Mesendoderm (in vitro differentiated cells): ENCODE measurements around the gene TMCO4.

Experiments
- DNase-seq: peaks from one replicate; pipeline ENCODE4 v3.0.0; 2013
- H2AK5ac ChIP-seq: 2 replicates; pipeline ENCODE4 v1.6.1; 2013; ENCODE audit warnings: low read length, inconsistent platforms
- H2BK120ac ChIP-seq: 2 replicates; pipeline ENCODE4 v1.6.1; 2013; ENCODE audit warnings: low read depth, mild to moderate bottlenecking, low read length, moderate library complexity, mixed read lengths
- H2BK15ac ChIP-seq: replicated peaks from 2 replicates; pipeline ENCODE4 v1.6.1; 2013; ENCODE audit warnings: low read depth, mild to moderate bottlenecking, moderate library complexity
- H2BK5ac ChIP-seq: 2 replicates; pipeline ENCODE4 v1.6.1; 2013; ENCODE audit warnings: low read length, inconsistent platforms
- H3K18ac ChIP-seq: 2 replicates; pipeline ENCODE4 v1.6.1; 2013; ENCODE audit warnings: mild to moderate bottlenecking, low read length, mixed read lengths
- H3K23ac ChIP-seq: one replicate; pipeline ENCODE4 v1.6.1; 2013; ENCODE audit warnings: low read length
- H3K27ac ChIP-seq: 2 replicates; pipeline ENCODE4 v1.5.1; 2013; ENCODE audit warnings: low read depth, mild to moderate bottlenecking, inconsistent platforms, low read length, moderate library complexity
- H3K27me3 ChIP-seq: 2 replicates; pipeline ENCODE4 v1.6.1; 2013; ENCODE audit warnings: low read length, control low read depth, mild to moderate bottlenecking, inconsistent platforms; ENCODE audit not compliant: insufficient read depth, poor library complexity
- H3K36me3 ChIP-seq: 2 replicates; pipeline ENCODE4 v1.6.1; 2013; ENCODE audit warnings: low read length, inconsistent platforms; ENCODE audit not compliant: control insufficient read depth, insufficient read depth
- H3K4ac ChIP-seq: one replicate; pipeline ENCODE4 v1.6.1; 2013; ENCODE audit warnings: low read depth, mild to moderate bottlenecking, low read length, moderate library complexity
- H3K4me1 ChIP-seq: 2 replicates; pipeline ENCODE4 v1.6.1; 2013; ENCODE audit warnings: low read depth, low read length, inconsistent platforms; ENCODE audit not compliant: control insufficient read depth
- H3K4me2 ChIP-seq: 2 replicates; pipeline ENCODE4 v1.6.1; 2013; ENCODE audit warnings: low read length
- H3K4me3 ChIP-seq: 2 replicates; pipeline ENCODE4 v1.5.1; 2013; ENCODE audit warnings: mild to moderate bottlenecking, low read length
- H3K56ac ChIP-seq: one replicate; pipeline ENCODE4 v1.6.1; 2013; ENCODE audit warnings: low read length
- H3K79me1 ChIP-seq: 2 replicates; pipeline ENCODE4 v1.6.1; 2013; ENCODE audit warnings: low read length, inconsistent platforms
- H3K79me2 ChIP-seq: 2 replicates; pipeline ENCODE4 v1.6.1; 2013; ENCODE audit warnings: mild to moderate bottlenecking, low read length; ENCODE audit not compliant: control insufficient read depth, insufficient read depth
- H3K9ac ChIP-seq: 2 replicates; pipeline ENCODE4 v1.6.1; 2013; ENCODE audit warnings: low read length, inconsistent platforms
- H4K5ac ChIP-seq: one replicate; pipeline ENCODE4 v1.6.1; 2013; ENCODE audit warnings: low read length
- H4K8ac ChIP-seq: one replicate; pipeline ENCODE4 v1.6.1; 2013; ENCODE audit warnings: low read depth, mild to moderate bottlenecking, control low read depth, low read length, moderate library complexity
- WGBS: extraction: QIAGEN DNeasy Blood & Tissue Kit; methylation state at CpG from one replicate; pipeline ENCODE4 v1.1.7; 2013; ENCODE audit warnings: low lambda C conversion rate, missing lambda C conversion rate; ENCODE audit not compliant: insufficient coverage; ENCODE audit errors: extremely low coverage; 5-methylcytosine and 5-hydroxymethylcytosine counted together

TMCO4 gene

GRCh38 chr1:19703280-19703679 is 96.4 kb downstream of the TMCO4 start:
- H3K4me3 ChIP-seq = no peak overlapping the region
- no peaks in the 10 kb centered on the region for H3K79me2 ChIP-seq
- H3K36me3 ChIP-seq = no peaks in the 10 kb centered on the region
- H3K18ac ChIP-seq = no peak overlapping the region
- no peak for DNase-seq
- no peak overlapping the region for H3K9ac ChIP-seq
- no peaks in the 10 kb centered on the region for H3K4me1 ChIP-seq
- H3K27ac ChIP-seq = no peak overlapping the region
- H3K4ac ChIP-seq = no peak overlapping the region
- no peak overlapping the region for H3K4me2 ChIP-seq
- H2BK15ac ChIP-seq = no peak overlapping the region
- H3K79me1 ChIP-seq = no peaks in the 10 kb centered on the region
- no peak overlapping the region for H4K8ac ChIP-seq
- no peak overlapping the region for H4K5ac ChIP-seq
- H3K23ac ChIP-seq = no peak overlapping the region
- H2BK5ac ChIP-seq = no peak overlapping the region
- no peaks in the 10 kb centered on the region for H3K27me3 ChIP-seq
- no peak overlapping the region for H3K56ac ChIP-seq
- no peak overlapping the region for H2AK5ac ChIP-seq
- H2BK120ac ChIP-seq = no peak overlapping the region
- WGBS = no CpG with 5 or more reads among the region's 3 CpGs

DNA sequence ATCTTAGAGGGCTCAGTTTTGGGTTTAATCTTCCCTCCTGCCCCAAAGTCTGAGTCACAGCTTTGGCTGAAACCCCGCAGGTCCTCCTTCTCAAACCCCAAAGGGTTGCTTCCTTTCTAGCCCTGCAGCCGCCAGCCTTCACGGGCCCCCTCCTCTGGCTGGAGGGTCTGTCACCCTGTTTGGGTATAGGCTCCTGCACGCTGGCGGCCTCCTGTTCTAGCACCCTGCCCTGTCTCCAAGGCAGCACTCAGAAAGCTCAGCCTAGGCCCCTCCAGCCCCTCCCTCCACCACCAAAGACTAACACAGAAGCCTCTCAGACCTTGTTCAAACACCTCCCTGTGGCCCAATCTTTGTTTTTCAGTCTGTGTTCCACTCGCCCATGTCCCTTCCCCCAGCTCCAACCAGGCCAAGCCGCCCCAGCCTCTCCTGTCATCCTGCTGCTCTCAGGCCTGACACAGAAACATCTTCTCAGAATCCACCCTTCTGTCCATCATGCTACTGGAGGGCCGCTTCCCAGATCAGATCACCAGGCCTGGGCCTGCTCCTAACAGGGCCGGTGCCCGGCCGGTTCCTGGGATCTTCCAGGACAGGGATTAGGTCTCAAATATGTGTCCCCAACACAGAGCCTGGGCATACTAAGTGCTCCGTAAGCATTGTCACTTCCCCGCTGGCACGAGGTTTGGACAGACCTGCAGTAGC is 99.5 kb downstream of the TMCO4 start:
- Histone ChIP-seq H3K36me3 (no peaks in the 10 kb centered on the region), H3K9ac (no peak overlapping the region), H2AK5ac (no peak overlapping the region), H3K79me1 (no peaks in the 10 kb centered on the region), H3K23ac (no peak overlapping the region), H3K4me2 (no peak overlapping the region), H3K56ac (no peak overlapping the region), H3K4me1 (no peaks in the 10 kb centered on the region), H3K4me3 (no peak overlapping the region), H3K27ac (no peak overlapping the region), H4K5ac (no peak overlapping the region), H4K8ac (no peak overlapping the region), H3K4ac (no peak overlapping the region), H3K79me2 (no peaks in the 10 kb centered on the region), H2BK15ac (no peak overlapping the region), H3K18ac (no peak overlapping the region), H3K27me3 (no peaks in the 10 kb centered on the region), H2BK5ac (no peak overlapping the region), H2BK120ac (no peak overlapping the region)
- no peak for DNase-seq
- no CpG with 5 or more reads among the region's 14 CpGs for WGBS

DNA sequence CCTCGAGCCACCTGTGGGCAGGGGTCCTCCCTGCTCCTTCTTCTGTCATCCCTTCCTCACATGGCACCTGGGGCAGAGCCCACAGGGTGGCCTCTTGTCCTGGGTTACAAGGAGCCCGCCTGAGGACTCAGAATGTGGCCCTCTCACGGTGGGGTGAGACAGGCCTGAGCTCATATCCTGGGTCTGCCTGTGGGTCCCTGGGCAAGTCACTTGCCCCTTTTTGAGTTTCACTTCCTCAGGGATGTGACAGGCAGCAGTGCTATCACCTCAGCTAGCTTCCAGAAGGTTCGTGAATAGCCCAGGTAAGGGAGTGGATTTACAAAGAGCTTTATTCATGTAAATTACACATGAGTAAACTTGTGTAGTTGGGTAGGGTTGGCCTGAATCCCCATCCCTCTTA is 101.5 kb downstream of the TMCO4 start:
- no peak overlapping the region for H4K5ac ChIP-seq
- no peak overlapping the region for H2BK120ac ChIP-seq
- H4K8ac ChIP-seq = no peak overlapping the region
- no peak overlapping the region for H2BK15ac ChIP-seq
- no peak overlapping the region for H3K9ac ChIP-seq
- no peak overlapping the region for H3K4me2 ChIP-seq
- no peak overlapping the region for H3K56ac ChIP-seq
- H2BK5ac ChIP-seq = no peak overlapping the region
- no peak overlapping the region for H3K27ac ChIP-seq
- H3K4ac ChIP-seq = no peak overlapping the region
- H3K36me3 ChIP-seq = no peaks in the 10 kb centered on the region
- H2AK5ac ChIP-seq = no peak overlapping the region
- no peak overlapping the region for H3K18ac ChIP-seq
- no CpG with 5 or more reads among the region's 4 CpGs for WGBS
- H3K4me3 ChIP-seq = no peak overlapping the region
- H3K79me1 ChIP-seq = no peaks in the 10 kb centered on the region
- no peak overlapping the region for H3K23ac ChIP-seq
- no peaks in the 10 kb centered on the region for H3K4me1 ChIP-seq
- H3K79me2 ChIP-seq = no peaks in the 10 kb centered on the region
- H3K27me3 ChIP-seq = no peaks in the 10 kb centered on the region
- no peak for DNase-seq

- Histone ChIP-seq H3K4me1 (no peaks in the 10 kb centered on the region), H3K56ac (no peak overlapping the region), H3K4ac (no peak overlapping the region), H3K23ac (no peak overlapping the region), H3K18ac (no peak overlapping the region), H3K9ac (no peak overlapping the region), H2BK15ac (no peak overlapping the region), H3K4me2 (no peak overlapping the region), H4K5ac (no peak overlapping the region), H2BK120ac (no peak overlapping the region), H4K8ac (no peak overlapping the region), H3K4me3 (no peak overlapping the region), H3K79me2 (no peaks in the 10 kb centered on the region), H3K79me1 (no peaks in the 10 kb centered on the region), H2AK5ac (no peak overlapping the region), H3K36me3 (no peaks in the 10 kb centered on the region), H2BK5ac (no peak overlapping the region), H3K27me3 (no peaks in the 10 kb centered on the region), H3K27ac (no peak overlapping the region)
- WGBS = no CpG with 5 or more reads among the region's 8 CpGs
- DNase-seq = no peak
Observed at GRCh38 chr1:19696820-19697219, 102.9 kb downstream of the TMCO4 start.

DNA sequence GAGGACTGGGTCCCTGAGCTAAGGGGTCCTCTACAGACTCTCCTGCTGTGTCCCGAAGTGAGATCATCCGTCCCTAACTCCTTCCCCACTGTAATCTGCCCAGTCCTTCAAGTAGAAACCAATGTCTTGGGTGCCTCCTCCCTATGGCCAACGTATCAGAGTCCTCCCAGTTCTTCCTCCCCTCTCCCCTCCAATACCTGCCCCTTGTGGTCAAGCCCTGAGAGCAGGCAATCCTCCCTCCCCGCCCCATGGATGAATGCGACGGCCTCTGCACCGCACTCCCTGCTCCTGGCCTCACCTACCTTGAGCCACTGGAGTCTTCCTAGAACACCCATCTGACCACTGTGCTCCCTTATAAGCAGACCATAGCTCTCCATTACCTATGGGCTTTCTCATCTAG is 103.9 kb downstream of the TMCO4 start:
- Histone ChIP-seq H3K27me3 (no peaks in the 10 kb centered on the region), H3K79me1 (no peaks in the 10 kb centered on the region)

DNA sequence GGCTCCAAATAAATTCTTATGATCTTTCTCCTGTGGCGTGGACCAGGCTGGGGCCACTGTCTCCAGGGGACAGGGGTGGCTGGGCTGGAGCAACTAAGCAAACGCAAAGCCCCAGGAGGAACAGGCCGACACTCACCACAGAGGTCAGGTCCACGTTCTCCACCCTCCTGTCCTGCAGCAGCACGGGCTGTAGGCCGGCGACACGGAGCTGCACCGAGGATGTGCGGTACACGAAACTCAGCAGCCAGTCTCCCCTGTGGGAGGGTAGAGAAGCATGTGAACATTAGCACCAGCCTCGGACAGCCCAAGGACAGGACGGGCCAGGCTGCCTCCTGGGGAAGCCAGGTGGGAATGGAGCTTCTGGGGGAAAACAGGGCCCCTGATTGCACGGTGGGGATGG is 105.4 kb downstream of the TMCO4 start:
- no peak overlapping the region for H2BK120ac ChIP-seq
- H4K5ac ChIP-seq = no peak overlapping the region
- H3K79me1 ChIP-seq = no peaks in the 10 kb centered on the region
- no peaks in the 10 kb centered on the region for H3K36me3 ChIP-seq
- H2AK5ac ChIP-seq = no peak overlapping the region
- H3K27me3 ChIP-seq = no peaks in the 10 kb centered on the region
- H3K4me3 ChIP-seq = no peak overlapping the region
- H2BK15ac ChIP-seq = no peak overlapping the region
- H3K27ac ChIP-seq = no peak overlapping the region
- H3K18ac ChIP-seq = no peak overlapping the region
- H2BK5ac ChIP-seq = no peak overlapping the region
- H3K4me2 ChIP-seq = no peak overlapping the region
- no CpG with 5 or more reads among the region's 14 CpGs for WGBS
- no peaks in the 10 kb centered on the region for H3K4me1 ChIP-seq
- no peak overlapping the region for H3K9ac ChIP-seq
- H4K8ac ChIP-seq = no peak overlapping the region
- DNase-seq = no peak
- no peak overlapping the region for H3K56ac ChIP-seq
- H3K23ac ChIP-seq = no peak overlapping the region
- H3K79me2 ChIP-seq = no peaks in the 10 kb centered on the region
- no peak overlapping the region for H3K4ac ChIP-seq

More for the DNA sequence above, 103.9 kb downstream of the TMCO4 start:
- no peak overlapping the region for H3K18ac ChIP-seq
- H3K27ac ChIP-seq = no peak overlapping the region
- H3K4me3 ChIP-seq = no peak overlapping the region
- no peaks in the 10 kb centered on the region for H3K4me1 ChIP-seq
- no peak overlapping the region for H3K56ac ChIP-seq
- no peak overlapping the region for H3K23ac ChIP-seq
- H3K4ac ChIP-seq = no peak overlapping the region
- H4K5ac ChIP-seq = no peak overlapping the region
- H4K8ac ChIP-seq = no peak overlapping the region
- WGBS = no CpG with 5 or more reads among the region's 7 CpGs
- H3K36me3 ChIP-seq = no peaks in the 10 kb centered on the region
- no peak overlapping the region for H2BK120ac ChIP-seq
- H2BK5ac ChIP-seq = no peak overlapping the region
- H3K9ac ChIP-seq = no peak overlapping the region
- H3K4me2 ChIP-seq = no peak overlapping the region
- no peaks in the 10 kb centered on the region for H3K79me2 ChIP-seq
- no peak for DNase-seq
- H2BK15ac ChIP-seq = no peak overlapping the region
- H2AK5ac ChIP-seq = no peak overlapping the region
